Spleen (tissue), 11 donors: ENCODE data around the gene PINK1. TPM values are rescaled to one million over a fixed set of nuclear protein-coding genes. Genes with fewer than 3 reads are reported as not detected.

Experiments used
- DNase-seq: peaks from one replicate; pipeline ENCODE4 v3.0.0-alpha.2; 2020
- H3K27ac ChIP-seq, 8 donors: fragments of 200-600 bp; sonication (generic) in 7 of 8; 1 replicate in 4 of 8; 2 replicates in 4 of 8; pipeline versions ENCODE4 v1.5.0 to v1.8.0; 2016 to 2021; ENCODE audit warnings: inconsistent platforms in 4 of 8, mild to moderate bottlenecking in 4 of 8, moderate library complexity in 1 of 8
- H3K27me3 ChIP-seq, 7 donors: fragments of 200-600 bp; sonication (generic) in 6 of 7; replicated peaks in 1 of 7; 1 replicate in 4 of 7; 2 replicates in 3 of 7; pipeline versions ENCODE4 v1.5.0 to v1.8.0; 2016 to 2021; ENCODE audit warnings: inconsistent platforms in 3 of 7, mild to moderate bottlenecking in 1 of 7
- H3K36me3 ChIP-seq, 6 donors: fragments of 200-600 bp; sonication (generic) in 5 of 6; 1 replicate in 4 of 6; 2 replicates in 2 of 6; pipeline versions ENCODE4 v1.5.0 to v1.8.0; 2016 to 2021; ENCODE audit warnings: inconsistent platforms in 2 of 6
- H3K4me1 ChIP-seq, 6 donors: fragments of 200-600 bp; sonication (generic) in 5 of 6; 1 replicate in 3 of 6; 2 replicates in 3 of 6; pipeline versions ENCODE4 v1.5.0 to v1.8.0; 2016 to 2021; ENCODE audit warnings: inconsistent platforms in 3 of 6
- H3K4me3 ChIP-seq, 8 donors: fragments of 200-600 bp; sonication (generic) in 7 of 8; 1 replicate in 4 of 8; 2 replicates in 4 of 8; pipeline versions ENCODE4 v1.5.0 to v1.8.0; 2016 to 2021; ENCODE audit warnings: inconsistent platforms in 4 of 8, mild to moderate bottlenecking in 4 of 8, moderate library complexity in 2 of 8
- H3K9me3 ChIP-seq, 8 donors: fragments of 200-600 bp; sonication (generic) in 7 of 8; 1 replicate in 4 of 8; 2 replicates in 4 of 8; pipeline versions ENCODE4 v1.5.0 to v1.8.0; 2016 to 2021; ENCODE audit warnings: inconsistent platforms in 4 of 8
- CTCF ChIP-seq, 11 experiments: fragments of 200-600 bp in 7 of 11; fragments of 450-650 bp in 4 of 11; sonication (generic) in 4 of 11; IDR thresholded peaks in 8 of 11; conservative IDR thresholded peaks in 3 of 11; 1 replicate in 7 of 11; 2 replicates in 4 of 11; pipeline versions ENCODE4 v1.4.0 to v1.8.0; 2016 to 2021; ENCODE audit warnings: antibody characterized with exemption in 11 of 11, inconsistent platforms in 4 of 11, mild to moderate bottlenecking in 1 of 11
- POLR2A ChIP-seq, 3 donors: fragments of 450-650 bp; IDR thresholded peaks; one replicate each; pipeline ENCODE4 v1.5.1; 2017; ENCODE audit warnings: antibody characterized with exemption in 3 of 3, mild to moderate bottlenecking in 1 of 3
- POLR2AphosphoS5 ChIP-seq, 3 donors: sonication (generic); formaldehyde crosslinking; IDR thresholded peaks; one replicate each; pipeline ENCODE4 v1.5.1; 2017; ENCODE audit warnings: antibody characterized with exemption in 3 of 3
- WGBS, 5 donors: extraction: QIAGEN DNeasy Blood & Tissue Kit in 3 of 5; methylation state at CpG; one replicate each; pipeline versions ENCODE4 v1.1.5 to v1.1.7; 2013 to 2018; 5-methylcytosine and 5-hydroxymethylcytosine counted together
- intact Hi-C: fragments of 100-400 bp; cut with DNase I; formaldehyde crosslinking; loops from one replicate; pipeline ENCODE4 v1.15.0; 2023; ENCODE audit warnings: low total_unique reads
- polyA plus RNA-seq, 3 donors: library from polyadenylated mRNA; stranded (reverse); fragments of 200-250 nt; gene quantifications; one replicate each; pipeline ENCODE4 v1.2.1, GENCODE V29; 2013
- total RNA-seq, 7 donors: library from RNA; depleted of rRNA in 3 of 7; stranded (reverse); fragments of >200 nt in 3 of 7; fragmentation: NEBNext Ultra II Directional in 4 of 7; extraction: Animal tissue kit (Norgen Biotek cat#: 25700) in 4 of 7; gene quantifications; one replicate each; pipeline versions ENCODE4 v1.1.0 to v1.2.1, GENCODE V29; 2016 to 2021
- donor health status: healthy with polysubstance abuse.
- donor health status: DM: no; HTN: no; CAD: no; lungs with moderate emphysema.
- donor health status: DM: no; HTN: no; CAD: no.
- donor health status: Bipolar disorder and iron deficiency.
- donor health status: healthy.
- donor health status: DM: no; HTN: no; CAD: no.
- donor health status: DM: yes; HTN: yes; CAD: no.

PINK1 gene
- total and polyA plus RNA-seq, 10 donors = 20.3 to 73.4 (median 47.9) TPM

GRCh38 chr1:20587661-20588053 lies 45.6 kb upstream of the PINK1 start:
- WGBS, 5 donors = 69 to 87% (median 71%) methylated on average over 2 of the region's 2 CpGs
- H3K9me3 ChIP-seq = no peaks in the 10 kb centered on the region
- intact Hi-C loops = no loop called here
- DNase-seq = no peak
- H3K27me3 ChIP-seq = peaks cover 0 to 63% (median 11%) of the 10 kb centered on the region in 7 donors
- peaks cover 0 to 42% (median 15%) of the 10 kb centered on the region in 6 donors for H3K4me1 ChIP-seq
- no peak overlapping the region for H3K4me3 ChIP-seq
- H3K27ac ChIP-seq = peak overlapping the region in 2 of 8 donors; percentile 86 to 95
- TF ChIP-seq POLR2AphosphoS5 (IDR thresholded peaks at IDR 0.05) (no peak), CTCF (IDR thresholded peaks at IDR 0.05 in 8 of 11, conservative IDR thresholded peaks at IDR 0.05 in 3 of 11) (no peak)
- H3K36me3 ChIP-seq = no peaks in the 10 kb centered on the region

GRCh38 chr1:20588634-20589225 lies 44.5 kb upstream of the PINK1 start, which contains the start of gene CDA:
Gene CDA (plus strand): TSS chr1:20589097. CDS start chr1:20589130, 33 bp downstream.
- intact Hi-C loops = no loop called here
- H3K36me3 ChIP-seq = peaks cover 0 to 9% (median 0%) of the 10 kb centered on the region in 6 donors
- H3K4me3 ChIP-seq = peak within 1 kb of the TSS; percentile 9 to 66 (median 27)
- WGBS, 5 donors = 16 to 60% (median 28%) methylated on average over 4 to 11 of the region's 11 CpGs
- TF ChIP-seq POLR2AphosphoS5 (IDR thresholded peaks at IDR 0.05) (peak in 2 of 3 donors; percentile 33 to 62), CTCF (IDR thresholded peaks at IDR 0.05 in 8 of 11, conservative IDR thresholded peaks at IDR 0.05 in 3 of 11) (no peak)
- peaks cover 0 to 65% (median 11%) of the 10 kb centered on the region in 7 donors for H3K27me3 ChIP-seq
- peak; percentile 82 for DNase-seq
- peak within 1 kb of the TSS; percentile 13 to 95 (median 86) for H3K27ac ChIP-seq
- no peaks in the 10 kb centered on the region for H3K9me3 ChIP-seq
- H3K4me1 ChIP-seq = peaks cover 0 to 51% (median 15%) of the 10 kb centered on the region in 6 donors

- peaks cover 0 to 58% (median 15%) of the 10 kb centered on the region in 6 donors for H3K4me1 ChIP-seq
- WGBS, 5 donors = 5 to 10% (median 8%) methylated on average over 17 to 24 of the region's 24 CpGs
- H3K36me3 ChIP-seq = peaks cover 0 to 18% (median 0%) of the 10 kb centered on the region in 6 donors
- DNase-seq = peak; percentile 88
- intact Hi-C loops = no loop called here
- H3K9me3 ChIP-seq = no peaks in the 10 kb centered on the region
- H3K27ac ChIP-seq = peak overlapping the region; percentile 13 to 95 (median 86)
- peaks cover 0 to 71% (median 11%) of the 10 kb centered on the region in 7 donors for H3K27me3 ChIP-seq
- peak in 2 of 3 donors; percentile 32 to 42 for TF ChIP-seq POLR2AphosphoS5 (IDR thresholded peaks at IDR 0.05)
- no peak for TF ChIP-seq POLR2A (IDR thresholded peaks at IDR 0.05)
- peak overlapping the region; percentile 9 to 66 (median 27) for H3K4me3 ChIP-seq
Observed at GRCh38 chr1:20589331-20590278, 43.7 kb upstream of the PINK1 start.

- peaks cover 0 to 61% (median 15%) of the 10 kb centered on the region in 6 donors for H3K4me1 ChIP-seq
- H3K27ac ChIP-seq = peak overlapping the region in 7 of 8 donors; percentile 77 to 95 (median 86)
- intact Hi-C loops = no loop called here
- peak in 1 of 3 donors; percentile 30 for TF ChIP-seq POLR2AphosphoS5 (IDR thresholded peaks at IDR 0.05)
- TF ChIP-seq CTCF (IDR thresholded peaks at IDR 0.05 in 8 of 11, conservative IDR thresholded peaks at IDR 0.05 in 3 of 11) = no peak
- no peak for TF ChIP-seq POLR2A (IDR thresholded peaks at IDR 0.05)
- H3K4me3 ChIP-seq = peak overlapping the region in 4 of 8 donors; percentile 26 to 66 (median 34)
- peak; percentile 75 for DNase-seq
- no peaks in the 10 kb centered on the region for H3K9me3 ChIP-seq
- peaks cover 0 to 21% (median 0%) of the 10 kb centered on the region in 6 donors for H3K36me3 ChIP-seq
- 22 to 51% (median 27%) methylated on average over 7 of the region's 7 CpGs for WGBS, 5 donors
- peaks cover 0 to 66% (median 11%) of the 10 kb centered on the region in 7 donors for H3K27me3 ChIP-seq
Observed at GRCh38 chr1:20590306-20590777, 42.9 kb upstream of the PINK1 start.
